ENCODE data around the gene FUCA2. TPM values are rescaled to one million over a fixed set of nuclear protein-coding genes. Genes with fewer than 3 reads are reported as not detected.

The FUCA2 gene
- total and polyA plus RNA-seq, 8 donors = 16.2 to 36.7 (median 26.7) TPM

DNA sequence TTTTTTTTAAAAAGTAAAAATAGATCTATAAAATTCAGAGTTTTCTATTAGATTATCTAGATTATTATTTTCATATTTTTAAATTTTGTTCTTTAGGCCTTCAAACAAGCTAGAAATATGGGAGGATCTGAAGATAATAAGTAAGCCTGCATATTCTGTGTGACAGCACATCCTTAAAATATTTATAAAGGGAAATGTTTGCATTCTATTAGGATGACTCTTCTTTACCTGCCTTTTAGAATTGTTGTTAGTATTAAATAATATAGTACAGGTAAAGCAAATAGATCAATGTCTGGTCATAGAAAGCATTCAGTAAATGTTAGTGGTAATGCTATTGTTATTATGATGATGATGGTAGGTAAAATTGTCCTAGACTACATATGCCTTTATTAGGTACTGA lies 43.5 kb downstream of the FUCA2 start:
- ATAC-seq (no peak), FAIRE-seq (no peak), DNase-seq (no peak)
- no peaks in the 10 kb centered on the region for H3K27me3 ChIP-seq
- H3K27ac ChIP-seq = no peak overlapping the region
- TF ChIP-seq, protein P1, sequence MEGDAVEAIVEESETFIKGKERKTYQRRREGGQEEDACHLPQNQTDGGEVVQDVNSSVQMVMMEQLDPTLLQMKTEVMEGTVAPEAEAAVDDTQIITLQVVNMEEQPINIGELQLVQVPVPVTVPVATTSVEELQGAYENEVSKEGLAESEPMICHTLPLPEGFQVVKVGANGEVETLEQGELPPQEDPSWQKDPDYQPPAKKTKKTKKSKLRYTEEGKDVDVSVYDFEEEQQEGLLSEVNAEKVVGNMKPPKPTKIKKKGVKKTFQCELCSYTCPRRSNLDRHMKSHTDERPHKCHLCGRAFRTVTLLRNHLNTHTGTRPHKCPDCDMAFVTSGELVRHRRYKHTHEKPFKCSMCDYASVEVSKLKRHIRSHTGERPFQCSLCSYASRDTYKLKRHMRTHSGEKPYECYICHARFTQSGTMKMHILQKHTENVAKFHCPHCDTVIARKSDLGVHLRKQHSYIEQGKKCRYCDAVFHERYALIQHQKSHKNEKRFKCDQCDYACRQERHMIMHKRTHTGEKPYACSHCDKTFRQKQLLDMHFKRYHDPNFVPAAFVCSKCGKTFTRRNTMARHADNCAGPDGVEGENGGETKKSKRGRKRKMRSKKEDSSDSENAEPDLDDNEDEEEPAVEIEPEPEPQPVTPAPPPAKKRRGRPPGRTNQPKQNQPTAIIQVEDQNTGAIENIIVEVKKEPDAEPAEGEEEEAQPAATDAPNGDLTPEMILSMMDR (IDR thresholded peaks at IDR 0.05) = no peak
- H3K9me3 ChIP-seq = no peaks in the 10 kb centered on the region
- intact Hi-C loops (cut with DNase I) = no loop called here
- no peak overlapping the region for H3K4me3 ChIP-seq
- no peaks in the 10 kb centered on the region for H3K4me1 ChIP-seq
- H3K36me3 ChIP-seq = peaks cover 0 to 8% (median 0%) of the 10 kb centered on the region in 3 donors

DNA sequence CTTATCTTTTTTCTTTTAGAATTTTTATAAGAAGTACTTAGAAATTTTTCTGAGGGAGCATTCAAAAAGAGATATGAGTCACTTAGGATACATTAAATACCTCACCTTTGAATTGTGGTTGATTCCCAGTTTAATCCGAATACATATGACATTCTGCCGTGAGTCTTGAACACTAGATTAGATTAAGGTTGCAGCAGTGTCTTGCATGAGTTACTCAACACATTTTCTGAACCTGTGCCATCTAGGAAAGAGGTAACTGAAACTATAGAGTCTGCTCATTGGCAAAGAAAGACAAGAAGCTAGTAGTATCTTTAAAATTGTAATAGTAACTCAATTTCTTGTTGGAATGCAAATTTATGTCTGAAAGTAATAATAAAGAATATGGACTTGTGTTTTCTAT lies 46.0 kb downstream of the FUCA2 start:
- no peaks in the 10 kb centered on the region for H3K4me1 ChIP-seq
- H3K4me3 ChIP-seq = no peak overlapping the region
- TF ChIP-seq, protein P1 (IDR thresholded peaks at IDR 0.05) = no peak
- WGBS, 2 donors = 50 to 56% methylated on average over 2 of the region's 2 CpGs
- intact Hi-C loops (cut with DNase I) = no loop called here
- no peaks in the 10 kb centered on the region for H3K9me3 ChIP-seq
- H3K36me3 ChIP-seq = no peaks in the 10 kb centered on the region
- DNase-seq (no peak), FAIRE-seq (no peak), ATAC-seq (no peak)
- no peak overlapping the region for H3K27ac ChIP-seq
- H3K27me3 ChIP-seq = no peaks in the 10 kb centered on the region

DNA sequence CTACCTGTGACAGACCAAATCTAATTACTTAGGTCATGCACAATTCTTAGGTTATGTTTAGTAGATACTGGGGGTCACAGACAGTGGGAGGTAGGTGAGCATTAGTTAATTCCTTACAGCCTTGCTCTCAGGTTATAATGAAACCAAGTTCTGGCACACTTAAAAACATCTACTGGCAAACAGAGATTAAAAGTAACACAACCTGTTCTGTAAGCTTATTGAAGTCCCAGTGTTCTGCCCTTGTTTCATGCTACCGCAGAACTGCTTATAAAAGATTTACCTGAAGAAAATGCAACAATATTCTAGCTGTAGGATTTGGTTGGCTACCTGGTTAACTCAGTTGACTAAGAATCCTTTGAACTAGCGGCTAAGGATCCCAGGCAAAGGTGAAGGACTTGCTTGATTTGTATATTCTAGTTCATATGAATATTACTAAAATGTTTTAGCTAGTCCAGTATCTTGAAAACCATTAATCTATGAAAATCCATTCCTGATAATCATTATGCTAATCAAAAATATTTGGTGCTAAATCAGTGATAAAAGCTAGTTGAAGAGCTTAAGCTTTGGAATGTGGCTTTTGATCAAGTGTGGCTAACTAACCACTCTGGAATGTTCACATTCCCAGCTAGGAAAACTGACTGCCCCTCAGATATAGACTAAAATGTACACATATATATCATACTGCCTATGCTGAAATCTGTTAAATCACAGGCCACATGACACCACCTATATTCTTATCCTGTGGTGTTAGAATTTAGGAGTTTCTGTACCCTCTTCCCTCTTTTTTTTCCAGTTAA lies 53.8 kb downstream of the FUCA2 start:
- Histone ChIP-seq H3K9me3 (no peaks in the 10 kb centered on the region), H3K4me1 (peaks cover 0 to 18% (median 0%) of the 10 kb centered on the region in 3 donors), H3K27me3 (no peaks in the 10 kb centered on the region), H3K4me3 (no peak overlapping the region), H3K27ac (peak overlapping the region in 3 of 4 donors; percentile 10 to 20 (median 19)), H3K36me3 (no peaks in the 10 kb centered on the region)
- FAIRE-seq = no peak
- no peak for DNase-seq
- ATAC-seq = peak; percentile 63 to 95 (median 84)
- intact Hi-C loops (cut with DNase I) = no loop called here
- WGBS, 2 donors = 15 to 18% methylated on average over 2 of the region's 2 CpGs
- TF ChIP-seq, protein P1 (IDR thresholded peaks at IDR 0.05) = no peak

DNA sequence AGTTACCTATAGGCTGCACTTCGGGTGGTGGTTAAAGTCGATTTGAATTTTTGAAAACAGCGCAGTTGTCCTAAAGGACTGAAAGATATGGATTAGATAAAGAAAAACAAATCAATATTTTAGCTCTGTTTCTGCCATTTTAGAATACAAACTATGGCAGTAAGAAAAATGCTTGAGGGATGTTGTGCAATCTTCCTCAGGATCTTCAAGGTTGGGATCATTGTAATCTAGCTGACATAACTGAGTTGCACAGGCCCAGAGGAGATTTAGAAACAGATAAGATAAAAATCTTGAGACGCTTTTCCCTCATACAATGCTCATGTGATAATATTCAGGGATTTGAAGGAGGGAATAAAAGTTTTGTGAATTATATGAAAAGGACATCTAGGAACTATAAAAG lies 60.0 kb downstream of the FUCA2 start:
- no peaks in the 10 kb centered on the region for H3K36me3 ChIP-seq
- H3K4me3 ChIP-seq = peak overlapping the region in 3 of 4 donors; percentile 49 to 67 (median 56)
- DNase-seq = no peak
- peak overlapping the region in 1 of 4 donors; percentile 63 for H3K27ac ChIP-seq
- intact Hi-C loops (cut with DNase I) = no loop called here
- no peaks in the 10 kb centered on the region for H3K27me3 ChIP-seq
- FAIRE-seq = no peak
- H3K9me3 ChIP-seq = no peaks in the 10 kb centered on the region
- no peak for ATAC-seq
- peaks cover 9 to 20% (median 12%) of the 10 kb centered on the region in 3 donors for H3K4me1 ChIP-seq
- TF ChIP-seq, protein P1 (IDR thresholded peaks at IDR 0.05) = no peak
- WGBS, 2 donors = 6 to 8% methylated on average over 4 of the region's 4 CpGs

All from pancreas (tissue), 10 donors.